Measurements from ENCODE around the gene ATXN7L1.

- TF ChIP-seq CTCF (CRISPR knock-in tag; IDR thresholded peaks at IDR 0.05) (no peak), SP1 (IDR thresholded peaks at IDR 0.05) (no peak), SP1 (CRISPR knock-in tag; IDR thresholded peaks at IDR 0.05) (no peak), POLR2A (IDR thresholded peaks at IDR 0.05; ENCODE audit: insufficient read depth in 1 of 2, low read depth in 2 of 2, low read length in 2 of 2) (no peak), POLR2AphosphoS5 (IDR thresholded peaks at IDR 0.05; ENCODE audit: low read depth, low read length) (no peak)
- TF ChIP-seq, protein P1, sequence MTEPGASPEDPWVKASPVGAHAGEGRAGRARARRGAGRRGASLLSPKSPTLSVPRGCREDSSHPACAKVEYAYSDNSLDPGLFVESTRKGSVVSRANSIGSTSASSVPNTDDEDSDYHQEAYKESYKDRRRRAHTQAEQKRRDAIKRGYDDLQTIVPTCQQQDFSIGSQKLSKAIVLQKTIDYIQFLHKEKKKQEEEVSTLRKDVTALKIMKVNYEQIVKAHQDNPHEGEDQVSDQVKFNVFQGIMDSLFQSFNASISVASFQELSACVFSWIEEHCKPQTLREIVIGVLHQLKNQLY (CRISPR knock-in tag; IDR thresholded peaks at IDR 0.05): no peak
These were observed 84.5 kb downstream of the ATXN7L1 start for GRCh38 chr7:105791926-105792325.
